IPS-15b (cell line): Measurements from ENCODE around the gene CALML6.

Experiments
- H3K27me3 ChIP-seq: one replicate; pipeline ENCODE4 v1.6.1; 2013; ENCODE audit warnings: low read length; ENCODE audit not compliant: control insufficient read depth, insufficient read depth
- H3K36me3 ChIP-seq: one replicate; pipeline ENCODE4 v1.6.1; 2013; ENCODE audit warnings: low read length; ENCODE audit not compliant: control insufficient read depth, insufficient read depth
- H3K4me1 ChIP-seq: one replicate; pipeline ENCODE4 v1.6.1; 2013; ENCODE audit warnings: mild to moderate bottlenecking, low read length; ENCODE audit not compliant: control insufficient read depth, insufficient read depth
- H3K4me3 ChIP-seq: one replicate; pipeline ENCODE4 v1.5.1; 2013; ENCODE audit warnings: low read depth, low read length
- H3K9ac ChIP-seq: one replicate; pipeline ENCODE4 v1.6.1; 2013; ENCODE audit warnings: low read depth, mild to moderate bottlenecking, low read length
- H3K9me3 ChIP-seq: one replicate; pipeline ENCODE4 v1.6.1; 2013; ENCODE audit warnings: mild to moderate bottlenecking, low read length; ENCODE audit not compliant: control insufficient read depth, insufficient read depth

The CALML6 gene

GRCh38 chr1:1906185-1907097 is 8.6 kb upstream of the CALML6 start:
- H3K9ac ChIP-seq, result no peak overlapping the region
- H3K9me3 ChIP-seq, result no peaks in the 10 kb centered on the region
- H3K36me3 ChIP-seq, result no peaks in the 10 kb centered on the region
- peaks cover 4% of the 10 kb centered on the region for H3K4me1 ChIP-seq
- no peak overlapping the region for H3K4me3 ChIP-seq
- H3K27me3 ChIP-seq, result no peaks in the 10 kb centered on the region

- Histone ChIP-seq H3K9ac (no peak overlapping the region), H3K36me3 (no peaks in the 10 kb centered on the region), H3K27me3 (no peaks in the 10 kb centered on the region), H3K4me3 (no peak overlapping the region), H3K4me1 (peaks cover 4% of the 10 kb centered on the region), H3K9me3 (no peaks in the 10 kb centered on the region)
Measured at GRCh38 chr1:1907098-1907736, 7.8 kb upstream of the CALML6 start.

- Histone ChIP-seq H3K27me3 (no peaks in the 10 kb centered on the region), H3K9me3 (no peaks in the 10 kb centered on the region), H3K4me3 (peak overlapping the region; percentile 74), H3K9ac (peak overlapping the region; percentile 70), H3K4me1 (peaks cover 4% of the 10 kb centered on the region), H3K36me3 (no peaks in the 10 kb centered on the region)
Measured at GRCh38 chr1:1908506-1908791, 6.6 kb upstream of the CALML6 start.

- peak overlapping the region; percentile 65 for H3K9ac ChIP-seq
- H3K9me3 ChIP-seq, result no peaks in the 10 kb centered on the region
- H3K4me1 ChIP-seq, result peaks cover 4% of the 10 kb centered on the region
- H3K27me3 ChIP-seq, result no peaks in the 10 kb centered on the region
- peak overlapping the region; percentile 55 for H3K4me3 ChIP-seq
- H3K36me3 ChIP-seq, result no peaks in the 10 kb centered on the region
Measured at GRCh38 chr1:1910033-1910465, 5.0 kb upstream of the CALML6 start.

- H3K4me3 ChIP-seq, result no peak overlapping the region
- no peak overlapping the region for H3K9ac ChIP-seq
- no peaks in the 10 kb centered on the region for H3K9me3 ChIP-seq
- no peaks in the 10 kb centered on the region for H3K27me3 ChIP-seq
- peaks cover 4% of the 10 kb centered on the region for H3K4me1 ChIP-seq
- no peaks in the 10 kb centered on the region for H3K36me3 ChIP-seq
Measured at GRCh38 chr1:1910651-1911331, 4.3 kb upstream of the CALML6 start.

- no peak overlapping the region for H3K9ac ChIP-seq
Measured at GRCh38 chr1:1911350-1912041, 3.6 kb upstream of the CALML6 start.

GRCh38 chr1:1914101-1914970 is 724 bp upstream of the CALML6 start:
- Histone ChIP-seq H3K9ac (no peak overlapping the region), H3K36me3 (no peaks in the 10 kb centered on the region), H3K9me3 (no peaks in the 10 kb centered on the region), H3K27me3 (peaks cover 2% of the 10 kb centered on the region), H3K4me3 (no peak overlapping the region), H3K4me1 (peaks cover 4% of the 10 kb centered on the region)

More at GRCh38 chr1:1911350-1912041, 3.6 kb upstream of the CALML6 start:
- Histone ChIP-seq H3K36me3 (no peaks in the 10 kb centered on the region), H3K9me3 (no peaks in the 10 kb centered on the region), H3K4me3 (no peak overlapping the region), H3K4me1 (peaks cover 4% of the 10 kb centered on the region), H3K27me3 (no peaks in the 10 kb centered on the region)

GRCh38 chr1:1915911-1916840 is 1.1 kb downstream of the CALML6 start:
- Histone ChIP-seq H3K4me3 (no peak overlapping the region), H3K9me3 (no peaks in the 10 kb centered on the region), H3K36me3 (no peaks in the 10 kb centered on the region), H3K27me3 (peaks cover 2% of the 10 kb centered on the region), H3K4me1 (no peaks in the 10 kb centered on the region), H3K9ac (no peak overlapping the region)

GRCh38 chr1:1916851-1917251 is 1.8 kb downstream of the CALML6 start:
- peaks cover 2% of the 10 kb centered on the region for H3K27me3 ChIP-seq
- no peaks in the 10 kb centered on the region for H3K9me3 ChIP-seq
- H3K4me1 ChIP-seq, result no peaks in the 10 kb centered on the region
- no peak overlapping the region for H3K4me3 ChIP-seq
- no peaks in the 10 kb centered on the region for H3K36me3 ChIP-seq
- H3K9ac ChIP-seq, result no peak overlapping the region

GRCh38 chr1:1917304-1917976 is 2.4 kb downstream of the CALML6 start:
- Histone ChIP-seq H3K27me3 (peaks cover 2% of the 10 kb centered on the region), H3K4me3 (no peak overlapping the region), H3K9me3 (no peaks in the 10 kb centered on the region), H3K36me3 (no peaks in the 10 kb centered on the region), H3K9ac (no peak overlapping the region), H3K4me1 (no peaks in the 10 kb centered on the region)
